22Rv1 (cell line): ENCODE measurements around the gene BNIP5.

Experiments used
- CTCF ChIP-seq: fragments of 450-650 bp; IDR thresholded peaks from 2 replicates; pipeline ENCODE4 v1.5.1; 2017; ENCODE audit warnings: mild to moderate bottlenecking
- ZFX ChIP-seq: fragments of 450-650 bp; IDR thresholded peaks from 2 replicates; pipeline ENCODE4 v1.6.1; 2017; ENCODE audit warnings: antibody characterized with exemption, borderline replicate concordance

GRCh38 chr6:36384095-36384494 lies 47.4 kb upstream of the BNIP5 start:
- TF ChIP-seq CTCF (no peak), ZFX (no peak)
